Astrocyte (in vitro differentiated cells and primary cell): Measurements from ENCODE around the gene CDT1.

ENCODE experiments used
- CTCF ChIP-seq: IDR thresholded peaks from 2 replicates; pipeline ENCODE4 v1.5.1; 2011; ENCODE audit warnings: low read depth, mild to moderate bottlenecking, inconsistent platforms, low read length, moderate library complexity; ENCODE audit not compliant: insufficient read depth
- EZH2 ChIP-seq: IDR thresholded peaks from 2 replicates; pipeline ENCODE4 v1.6.1; 2012; ENCODE audit warnings: mild to moderate bottlenecking, low read length, inconsistent platforms; ENCODE audit not compliant: insufficient read depth

DNA sequence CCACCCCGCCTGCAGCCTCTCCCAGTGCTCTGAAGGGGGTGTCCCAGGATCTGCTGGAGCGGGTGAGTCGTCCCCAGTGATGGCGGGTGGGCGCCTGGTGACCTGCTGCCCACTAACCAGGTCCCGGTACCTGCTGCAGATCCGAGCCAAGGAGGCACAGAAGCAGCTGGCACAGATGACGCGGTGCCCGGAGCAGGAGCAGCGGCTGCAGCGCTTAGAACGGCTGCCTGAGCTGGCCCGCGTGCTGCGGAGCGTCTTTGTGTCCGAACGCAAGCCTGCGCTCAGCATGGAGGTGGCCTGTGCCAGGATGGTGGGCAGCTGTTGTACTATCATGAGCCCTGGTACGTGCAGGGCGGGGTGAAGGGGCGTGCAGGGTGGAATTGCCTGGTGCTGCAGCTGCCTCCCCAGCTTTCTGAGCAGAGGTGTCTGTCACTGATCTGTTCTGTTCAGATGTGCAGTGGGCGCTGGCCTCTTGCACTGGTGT is 3.6 kb downstream of the CDT1 start:
- TF ChIP-seq CTCF: no peak
- TF ChIP-seq EZH2: no peak
